DLD1 (cell line): ENCODE data around the gene PGPEP1.
"Not testable (repeated sequence)": the region's sequence is repeated elsewhere in the genome, so short reads cannot be mapped to it uniquely, and the experiment has no call there.

Experiments used
- in situ Hi-C: cut with HindIII; loops from 2 replicates; pipeline ENCODE4 v1.10.0; 2017; ENCODE audit warnings: low sequenced_read_pairs

Gene PGPEP1

GRCh38 chr19:18389726-18390064, 49.3 kb downstream of the PGPEP1 start:
- in situ Hi-C loops, result no loop called here

- in situ Hi-C loops, result no loop called here
Measured at GRCh38 chr19:18390065-18390907, 49.9 kb downstream of the PGPEP1 start.

- in situ Hi-C loops, result no loop called here
Measured at GRCh38 chr19:18391509-18392075, 51.2 kb downstream of the PGPEP1 start.

- in situ Hi-C loops, result no loop called here
Measured at GRCh38 chr19:18392417-18392816, 52.0 kb downstream of the PGPEP1 start.

GRCh38 chr19:18392926-18393325, 52.5 kb downstream of the PGPEP1 start:
- in situ Hi-C loops, result no loop called here

GRCh38 chr19:18393836-18394235, 53.4 kb downstream of the PGPEP1 start:
- in situ Hi-C loops, result no loop called here

GRCh38 chr19:18396471-18397241, 56.3 kb downstream of the PGPEP1 start:
- in situ Hi-C loops, result no loop called here

- in situ Hi-C loops, result no loop called here
Measured at GRCh38 chr19:18397242-18398202, 57.1 kb downstream of the PGPEP1 start, which contains the start of gene LRRC25. Gene LRRC25, minus strand, starts transcription at chr19:18397622. Its CDS starts 659 bp downstream, at chr19:18396963.

GRCh38 chr19:18399008-18399407, 58.6 kb downstream of the PGPEP1 start:
- in situ Hi-C loops, result no loop called here

- in situ Hi-C loops, result no loop called here
Measured at GRCh38 chr19:18401580-18402112, 61.2 kb downstream of the PGPEP1 start.

GRCh38 chr19:18402455-18403248, 62.3 kb downstream of the PGPEP1 start:
- in situ Hi-C loops, result not testable (repeated sequence)

GRCh38 chr19:18405754-18406153, 65.4 kb downstream of the PGPEP1 start:
- in situ Hi-C loops, result not testable (repeated sequence)

GRCh38 chr19:18406749-18407148, 66.4 kb downstream of the PGPEP1 start:
- in situ Hi-C loops, result no loop called here

GRCh38 chr19:18408053-18408476, 67.7 kb downstream of the PGPEP1 start:
- in situ Hi-C loops, result no loop called here

GRCh38 chr19:18412610-18413239, 72.3 kb downstream of the PGPEP1 start:
- in situ Hi-C loops, result no loop called here

- in situ Hi-C loops, result no loop called here
Measured at GRCh38 chr19:18414504-18415177, 74.2 kb downstream of the PGPEP1 start.

- in situ Hi-C loops, result no loop called here
Measured at GRCh38 chr19:18415178-18415867, 74.9 kb downstream of the PGPEP1 start.

GRCh38 chr19:18416778-18417249, 76.4 kb downstream of the PGPEP1 start:
- in situ Hi-C loops, result no loop called here
